PC-9 (cell line): ENCODE measurements around the gene TEX30.

Experiments
- CTCF ChIP-seq: fragments of 200-600 bp; sonication (generic); conservative IDR thresholded peaks from 2 replicates; pipeline ENCODE4 v1.6.1; 2017; ENCODE audit warnings: mixed run types, antibody characterized with exemption, mild to moderate bottlenecking, moderate library complexity
- EZH2 ChIP-seq: fragments of 200-600 bp; sonication (generic); IDR thresholded peaks from 2 replicates; pipeline ENCODE4 v1.8.0; 2017; ENCODE audit warnings: antibody characterized with exemption, low read depth

GRCh38 chr13:102757006-102757405 lies 16.6 kb downstream of the TEX30 start:
- TF ChIP-seq CTCF (no peak), EZH2 (no peak)
